Measurements from ENCODE around the gene PTGER1. TPM values are rescaled to one million over a fixed set of nuclear protein-coding genes. Genes with fewer than 3 reads are reported as not detected.
A peak's percentile ranks its signal among the peaks of the same experiment; 100 is the strongest.

Gene PTGER1
- total RNA-seq, 2 donors from 2014 or later, result 0.81 to 1.0 TPM

DNA sequence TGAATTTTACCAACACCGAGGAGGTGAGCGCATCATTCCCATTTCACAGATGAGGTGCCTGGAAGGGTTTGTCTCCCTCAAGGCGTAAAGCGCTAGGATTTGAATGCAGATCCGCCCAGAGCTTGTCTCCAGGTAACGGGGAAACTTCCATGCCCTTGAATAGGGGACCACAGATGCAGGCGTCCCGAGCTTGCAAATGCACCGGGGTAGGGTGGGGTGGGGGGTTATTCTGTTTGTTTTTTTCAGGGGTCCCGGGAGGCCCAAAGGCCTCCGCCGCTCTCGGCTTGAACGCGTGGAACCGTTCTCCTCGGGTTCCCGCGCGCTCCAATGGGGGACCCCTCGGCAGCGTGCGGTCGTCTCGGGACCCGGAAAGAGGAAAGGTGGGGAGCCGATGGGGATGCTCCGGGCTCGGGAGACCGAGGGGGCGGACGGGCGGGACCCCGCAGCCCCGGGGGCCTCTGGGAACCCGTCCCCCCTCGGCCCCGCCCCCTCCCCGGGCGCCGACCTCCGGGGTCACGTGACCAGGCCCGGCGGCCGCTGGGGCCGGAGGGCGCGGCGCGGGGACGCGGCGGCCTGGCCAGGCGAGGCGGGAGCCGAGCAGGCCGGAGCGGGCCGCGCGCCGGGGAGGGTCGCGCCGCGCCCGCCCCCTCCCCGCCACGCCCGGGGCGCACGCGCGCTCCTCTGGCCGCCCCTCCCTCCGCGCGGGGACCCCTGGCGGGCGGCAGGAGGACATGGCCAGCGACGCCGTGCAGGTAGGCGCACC lies 42.2 kb downstream of the PTGER1 start, which contains the start of gene PKN1:
Gene PKN1 (plus strand): TSS at position 516 of the 763 bp plus-strand sequence. CDS start 216 bp downstream, at position 732.
- peak within 1 kb of the TSS; percentile 69 for H3K4me3 Mint-ChIP-seq
- H3K9me3 ChIP-seq (ENCODE audit: control insufficient read depth, low read length), result no peaks in the 10 kb centered on the region
- no peak within 1 kb of the TSS for H3K27ac ChIP-seq (ENCODE audit: low read depth, low read length)
- peaks cover 6% of the 10 kb centered on the region for H3K4me1 Mint-ChIP-seq
- peak within 1 kb of the TSS; percentile 49 for H3K9ac ChIP-seq (ENCODE audit: extremely low read depth, low read length, poor library complexity, severe bottlenecking)
- TF ChIP-seq, protein P1, sequence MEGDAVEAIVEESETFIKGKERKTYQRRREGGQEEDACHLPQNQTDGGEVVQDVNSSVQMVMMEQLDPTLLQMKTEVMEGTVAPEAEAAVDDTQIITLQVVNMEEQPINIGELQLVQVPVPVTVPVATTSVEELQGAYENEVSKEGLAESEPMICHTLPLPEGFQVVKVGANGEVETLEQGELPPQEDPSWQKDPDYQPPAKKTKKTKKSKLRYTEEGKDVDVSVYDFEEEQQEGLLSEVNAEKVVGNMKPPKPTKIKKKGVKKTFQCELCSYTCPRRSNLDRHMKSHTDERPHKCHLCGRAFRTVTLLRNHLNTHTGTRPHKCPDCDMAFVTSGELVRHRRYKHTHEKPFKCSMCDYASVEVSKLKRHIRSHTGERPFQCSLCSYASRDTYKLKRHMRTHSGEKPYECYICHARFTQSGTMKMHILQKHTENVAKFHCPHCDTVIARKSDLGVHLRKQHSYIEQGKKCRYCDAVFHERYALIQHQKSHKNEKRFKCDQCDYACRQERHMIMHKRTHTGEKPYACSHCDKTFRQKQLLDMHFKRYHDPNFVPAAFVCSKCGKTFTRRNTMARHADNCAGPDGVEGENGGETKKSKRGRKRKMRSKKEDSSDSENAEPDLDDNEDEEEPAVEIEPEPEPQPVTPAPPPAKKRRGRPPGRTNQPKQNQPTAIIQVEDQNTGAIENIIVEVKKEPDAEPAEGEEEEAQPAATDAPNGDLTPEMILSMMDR (conservative IDR thresholded peaks at IDR 0.05), result no peak
- no peaks in the 10 kb centered on the region for H3K9me3 Mint-ChIP-seq
- peak within 1 kb of the TSS; percentile 86 for H3K4me3 ChIP-seq (ENCODE audit: low read length)
- peaks cover 20% of the 10 kb centered on the region for H3K27me3 Mint-ChIP-seq (ENCODE audit: insufficient read depth)
- H3K36me3 ChIP-seq (ENCODE audit: control insufficient read depth, insufficient read depth, low read length), result peaks cover 8% of the 10 kb centered on the region
- H3K36me3 Mint-ChIP-seq (ENCODE audit: low read depth), result no peaks in the 10 kb centered on the region
- no peaks in the 10 kb centered on the region for H3K27me3 ChIP-seq (ENCODE audit: control insufficient read depth, insufficient read depth, low read length, poor library complexity, severe bottlenecking)
- H3K4me1 ChIP-seq (ENCODE audit: control insufficient read depth, insufficient read depth, low read length), result no peaks in the 10 kb centered on the region
- WGBS, 2 experiments (ENCODE audit: insufficient coverage in 1 of 2, insufficient read length in 1 of 2), result 2 to 31% methylated on average over 8 to 81 of the region's 85 CpGs
- DNase-seq, result peak; percentile 84
- H3K27ac Mint-ChIP-seq, result no peak within 1 kb of the TSS

DNA sequence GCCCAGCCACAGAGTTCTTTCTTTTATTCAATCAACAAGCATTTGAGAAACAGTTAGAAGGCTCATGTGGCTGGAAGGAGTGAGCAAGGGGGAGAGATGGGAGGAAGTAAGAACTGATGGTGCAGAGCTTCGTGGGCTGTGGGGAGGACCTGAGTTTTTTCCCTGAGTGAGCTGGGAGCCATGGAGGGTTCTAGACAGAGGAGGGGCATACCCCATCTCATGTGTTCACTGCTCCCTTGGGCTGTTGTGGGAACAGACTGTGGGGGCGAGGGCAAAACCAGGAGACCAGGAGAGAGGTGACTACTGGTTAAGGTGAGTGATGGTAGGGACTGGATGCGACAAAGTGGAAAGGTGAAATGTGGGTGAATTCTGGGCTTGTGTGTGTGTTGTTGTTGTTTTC lies 44.4 kb downstream of the PTGER1 start:
- Mint-ChIP-seq H3K27ac (no peak overlapping the region), H3K4me3 (no peak overlapping the region), H3K27me3 (ENCODE audit: insufficient read depth) (peaks cover 25% of the 10 kb centered on the region), H3K9me3 (no peaks in the 10 kb centered on the region), H3K4me1 (peaks cover 6% of the 10 kb centered on the region), H3K36me3 (ENCODE audit: low read depth) (no peaks in the 10 kb centered on the region)
- no peak overlapping the region for H3K4me3 ChIP-seq (ENCODE audit: low read length)
- no peak for DNase-seq
- no peaks in the 10 kb centered on the region for H3K9me3 ChIP-seq (ENCODE audit: control insufficient read depth, low read length)
- H3K27ac ChIP-seq (ENCODE audit: low read depth, low read length), result no peak overlapping the region
- no peaks in the 10 kb centered on the region for H3K27me3 ChIP-seq (ENCODE audit: control insufficient read depth, insufficient read depth, low read length, poor library complexity, severe bottlenecking)
- TF ChIP-seq, protein P1 (conservative IDR thresholded peaks at IDR 0.05), result no peak
- H3K4me1 ChIP-seq (ENCODE audit: control insufficient read depth, insufficient read depth, low read length), result no peaks in the 10 kb centered on the region
- 81 to 100% methylated on average over 1 to 3 of the region's 3 CpGs for WGBS, 2 experiments (ENCODE audit: insufficient coverage in 1 of 2, insufficient read length in 1 of 2)
- H3K9ac ChIP-seq (ENCODE audit: extremely low read depth, low read length, poor library complexity, severe bottlenecking), result no peak overlapping the region
- no peaks in the 10 kb centered on the region for H3K36me3 ChIP-seq (ENCODE audit: control insufficient read depth, insufficient read depth, low read length)

DNA sequence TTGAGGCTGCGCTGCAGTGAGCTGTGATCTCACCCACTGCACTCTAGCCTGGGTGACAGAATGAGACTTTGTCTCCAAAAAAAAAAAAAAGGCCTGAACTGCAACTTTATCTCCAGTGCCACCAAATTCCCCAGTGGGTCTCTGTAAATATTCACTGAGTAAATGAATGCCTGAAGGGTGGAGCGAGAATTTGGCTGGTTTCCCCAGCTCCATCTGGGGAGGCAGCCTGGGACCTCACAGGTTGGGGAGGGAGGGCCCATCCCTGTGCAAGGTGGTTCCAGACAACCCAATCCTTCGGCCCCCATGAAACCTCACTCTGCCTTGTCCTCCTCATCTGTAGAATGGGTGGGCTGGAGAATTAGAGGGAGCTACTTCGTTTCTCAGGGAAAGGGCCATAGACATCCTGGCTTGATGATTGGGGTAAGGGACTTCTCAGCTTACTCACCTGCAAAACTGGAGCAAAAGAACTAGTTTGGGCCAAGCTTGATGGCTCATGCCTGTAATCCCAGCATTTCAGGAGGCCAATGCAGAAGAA lies 46.2 kb downstream of the PTGER1 start:
- Mint-ChIP-seq H3K4me1 (peaks cover 2% of the 10 kb centered on the region), H3K4me3 (no peak overlapping the region), H3K27ac (no peak overlapping the region), H3K9me3 (no peaks in the 10 kb centered on the region), H3K36me3 (ENCODE audit: low read depth) (no peaks in the 10 kb centered on the region), H3K27me3 (ENCODE audit: insufficient read depth) (peaks cover 25% of the 10 kb centered on the region)
- 84 to 93% methylated on average over 4 of the region's 4 CpGs for WGBS, 2 experiments (ENCODE audit: insufficient coverage in 1 of 2, insufficient read length in 1 of 2)
- Histone ChIP-seq H3K9ac (ENCODE audit: extremely low read depth, low read length, poor library complexity, severe bottlenecking) (no peak overlapping the region), H3K4me3 (ENCODE audit: low read length) (no peak overlapping the region), H3K4me1 (ENCODE audit: control insufficient read depth, insufficient read depth, low read length) (no peaks in the 10 kb centered on the region), H3K27ac (ENCODE audit: low read depth, low read length) (no peak overlapping the region), H3K27me3 (ENCODE audit: control insufficient read depth, insufficient read depth, low read length, poor library complexity, severe bottlenecking) (no peaks in the 10 kb centered on the region), H3K9me3 (ENCODE audit: control insufficient read depth, low read length) (no peaks in the 10 kb centered on the region), H3K36me3 (ENCODE audit: control insufficient read depth, insufficient read depth, low read length) (no peaks in the 10 kb centered on the region)
- DNase-seq, result no peak
- TF ChIP-seq, protein P1 (conservative IDR thresholded peaks at IDR 0.05), result no peak
